GM23338 (cell line): ENCODE data around the gene CYTL1. TPM values are rescaled to one million over a fixed set of nuclear protein-coding genes. Genes with fewer than 3 reads are reported as not detected.

ENCODE experiments used
- ATAC-seq: fragments of 200-7000 bp; cut with Tn5 transposase; 3 replicates; pipeline ENCODE4 v1.9.1; 2020
- DNase-seq: peaks from one replicate; pipeline ENCODE4 v3.0.0-alpha.2; 2015; ENCODE audit warnings: low spot score
- H2AFZ ChIP-seq: fragments of 200-600 bp; sonication (generic); 2 replicates; pipeline ENCODE4 v1.8.0; 2016; ENCODE audit warnings: antibody characterized with exemption, mild to moderate bottlenecking, moderate library complexity
- H3F3A ChIP-seq: fragments of 200-600 bp; sonication (generic); replicated peaks from 2 replicates; pipeline ENCODE4 v1.8.0; 2017; ENCODE audit warnings: antibody characterized with exemption, mixed run types, low read depth
- H3K27ac ChIP-seq: fragments of 200-600 bp; sonication (generic); 2 replicates; pipeline ENCODE4 v1.6.1; 2016; ENCODE audit warnings: low read depth
- H3K27me3 ChIP-seq: fragments of 200-600 bp; sonication (generic); 2 replicates; pipeline ENCODE4 v1.8.0; 2016; ENCODE audit warnings: mild to moderate bottlenecking, mixed run types, moderate library complexity; ENCODE audit not compliant: insufficient read depth
- H3K36me3 ChIP-seq: fragments of 200-600 bp; sonication (generic); 2 replicates; pipeline ENCODE4 v1.8.0; 2016; ENCODE audit warnings: mild to moderate bottlenecking; ENCODE audit not compliant: insufficient read depth
- H3K4me1 ChIP-seq: fragments of 200-600 bp; sonication (generic); 2 replicates; pipeline ENCODE4 v1.8.0; 2016; ENCODE audit warnings: mild to moderate bottlenecking, moderate library complexity; ENCODE audit not compliant: insufficient read depth
- H3K4me2 ChIP-seq: fragments of 200-600 bp; sonication (generic); 2 replicates; pipeline ENCODE4 v1.7.1; 2017; ENCODE audit warnings: mixed run types
- H3K4me3 ChIP-seq: fragments of 200-600 bp; sonication (generic); 2 replicates; pipeline ENCODE4 v1.6.1; 2016; ENCODE audit warnings: mixed run types
- H3K79me2 ChIP-seq: fragments of 200-600 bp; sonication (generic); replicated peaks from 2 replicates; pipeline ENCODE4 v1.8.0; 2017; ENCODE audit warnings: mild to moderate bottlenecking; ENCODE audit not compliant: insufficient read depth
- H3K9me2 ChIP-seq: fragments of 200-600 bp; sonication (generic); 2 replicates; pipeline ENCODE4 v1.8.0; 2017; ENCODE audit not compliant: insufficient read depth
- H4K20me1 ChIP-seq: fragments of 200-600 bp; sonication (generic); replicated peaks from 2 replicates; pipeline ENCODE4 v1.8.0; 2017; ENCODE audit warnings: mild to moderate bottlenecking; ENCODE audit not compliant: insufficient read depth
- H3K27ac Mint-ChIP-seq: 2 replicates; pipeline ENCODE4 v1.8.0; 2020; ENCODE audit warnings: inconsistent platforms, mild to moderate bottlenecking, moderate library complexity, mixed read lengths
- H3K27me3 Mint-ChIP-seq: 3 replicates; pipeline ENCODE4 v1.8.0; 2022; ENCODE audit warnings: low read depth, mild to moderate bottlenecking, moderate library complexity, mixed read lengths, inconsistent platforms; ENCODE audit not compliant: insufficient read depth, poor library complexity
- H3K36me3 Mint-ChIP-seq: 3 replicates; pipeline ENCODE4 v1.8.0; 2021; ENCODE audit warnings: low read depth, mild to moderate bottlenecking, inconsistent platforms, moderate library complexity, mixed read lengths
- H3K4me1 Mint-ChIP-seq: 3 replicates; pipeline ENCODE4 v1.8.0; 2020; ENCODE audit warnings: mild to moderate bottlenecking, inconsistent platforms, mixed read lengths
- H3K4me3 Mint-ChIP-seq: 3 replicates; pipeline ENCODE4 v1.8.0; 2021; ENCODE audit warnings: moderate library complexity, mild to moderate bottlenecking, inconsistent platforms, mixed read lengths
- H3K9me3 Mint-ChIP-seq: 3 replicates; pipeline ENCODE4 v1.8.0; 2020; ENCODE audit warnings: moderate library complexity, mild to moderate bottlenecking, inconsistent platforms, mixed read lengths
- EZH2 ChIP-seq: fragments of 200-600 bp; sonication (generic); IDR thresholded peaks from one replicate; pipeline ENCODE4 v1.8.0; 2017; ENCODE audit warnings: antibody characterized with exemption, mild to moderate bottlenecking, low read depth; ENCODE audit not compliant: unreplicated experiment
- REST ChIP-seq: IDR thresholded peaks from one replicate; pipeline ENCODE4 v1.6.1; 2018; ENCODE audit warnings: antibody characterized with exemption; ENCODE audit not compliant: unreplicated experiment
- ZNF331 ChIP-seq: fragments of 250-450 bp; sonication (Bioruptor Pico); IDR thresholded peaks from 2 replicates; pipeline ENCODE4 v1.5.0; 2020; ENCODE audit warnings: low read depth, mild to moderate bottlenecking, moderate library complexity
- ZNF462 ChIP-seq: fragments of 250-450 bp; sonication (Bioruptor Pico); IDR thresholded peaks from 2 replicates; pipeline ENCODE4 v1.5.0; 2020; ENCODE audit warnings: mild to moderate bottlenecking, moderate library complexity
- polyA plus RNA-seq: library from polyadenylated mRNA; unstranded; fragments of >200 nt; fragmentation: Nextera tagmentation; extraction: Ambion mirVana; gene quantifications from 2 replicates; pipeline ENCODE4 v1.2.1, GENCODE V29; 2016
- total RNA-seq: library from RNA; depleted of rRNA; stranded (reverse); fragments of >200 nt; shearing (Covaris generic); gene quantifications from 2 replicates; pipeline ENCODE4 v1.2.3, GENCODE V29; 2014

The CYTL1 gene
- total and polyA plus RNA-seq, 2 experiments from 2014 or later = 12.6 to 17.6 TPM

- H4K20me1 ChIP-seq = no peaks in the 10 kb centered on the region
- peak overlapping the region; percentile 32; the same call in 1 of the 2 replicates for H2AFZ ChIP-seq
- H3K4me3 Mint-ChIP-seq = no peak overlapping the region
- H3K9me2 ChIP-seq = no peaks in the 10 kb centered on the region
- H3K79me2 ChIP-seq = no peaks in the 10 kb centered on the region
- H3K27ac Mint-ChIP-seq = no peak overlapping the region
- H3K27me3 Mint-ChIP-seq = no peaks in the 10 kb centered on the region
- no peaks in the 10 kb centered on the region for H3K27me3 ChIP-seq
- TF ChIP-seq EZH2 (no peak), ZNF331 (CRISPR knock-in tag) (no peak), REST (no peak), ZNF462 (CRISPR knock-in tag) (no peak)
- no peaks in the 10 kb centered on the region for H3F3A ChIP-seq
- H3K36me3 ChIP-seq = no peaks in the 10 kb centered on the region
- no peak overlapping the region for H3K4me2 ChIP-seq
- ATAC-seq = no peak
- no peaks in the 10 kb centered on the region; the same call in 2 of the 3 replicates for H3K4me1 Mint-ChIP-seq
- no peak for DNase-seq
- H3K4me3 ChIP-seq = no peak overlapping the region
- no peaks in the 10 kb centered on the region for H3K9me3 Mint-ChIP-seq
- no peaks in the 10 kb centered on the region for H3K4me1 ChIP-seq
- H3K27ac ChIP-seq = no peak overlapping the region
- H3K36me3 Mint-ChIP-seq = no peaks in the 10 kb centered on the region
These were observed 30.1 kb downstream of the CYTL1 start for GRCh38 chr4:4989083-4989622.
